Neural cell (in vitro differentiated cells): ENCODE results near the gene HDAC4.

Source experiments
- CTCF ChIP-seq: fragments of 450-650 bp; IDR thresholded peaks from 2 replicates; pipeline ENCODE4 v1.5.1; 2014; ENCODE audit warnings: antibody characterized with exemption, mild to moderate bottlenecking, moderate library complexity; ENCODE audit not compliant: poor library complexity, severe bottlenecking
- EP300 ChIP-seq: fragments of 450-650 bp; conservative IDR thresholded peaks from 2 replicates; pipeline ENCODE4 v1.6.1; 2014; ENCODE audit warnings: antibody characterized with exemption, mild to moderate bottlenecking, moderate library complexity; ENCODE audit not compliant: poor library complexity, severe bottlenecking

DNA sequence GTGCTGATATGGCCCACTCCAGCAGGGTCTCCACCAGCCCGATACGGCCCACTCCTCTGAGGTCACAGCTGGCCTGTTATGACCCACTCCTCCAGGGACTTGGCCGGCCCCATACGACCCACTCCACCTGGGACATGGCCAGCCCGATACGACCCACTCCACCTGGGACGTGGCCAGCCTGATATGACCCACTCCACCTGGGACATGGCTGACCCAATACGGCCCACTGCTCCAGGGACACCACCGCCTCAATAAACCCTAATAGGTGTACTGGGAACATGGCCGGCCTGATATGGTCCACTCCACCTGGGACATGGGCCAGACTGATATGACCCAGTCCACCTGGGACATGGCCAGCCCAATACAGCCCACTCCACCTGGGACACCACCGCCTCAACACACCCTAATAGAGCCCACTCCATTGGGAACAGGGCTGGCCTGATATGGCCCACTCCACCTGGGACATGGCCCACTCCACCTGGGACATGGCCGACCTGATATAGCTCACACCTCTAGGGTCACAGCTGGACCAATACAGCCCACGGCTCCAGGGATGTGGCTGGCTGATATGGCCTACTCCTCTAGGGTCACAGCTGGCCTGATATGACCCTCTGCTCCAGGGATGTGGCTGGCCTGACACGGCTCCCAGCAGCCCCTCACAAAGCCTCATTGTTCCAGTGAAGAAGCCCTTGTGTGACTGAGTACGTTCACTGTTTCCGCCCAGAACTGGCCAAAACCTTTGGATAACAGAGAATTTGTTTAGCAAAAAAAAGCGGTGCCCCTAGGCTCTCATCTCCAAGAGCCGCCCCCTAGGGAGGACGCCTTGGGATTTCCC is 245.6 kb downstream of the HDAC4 start:
- TF ChIP-seq CTCF = no peak
- TF ChIP-seq EP300 = no peak
